Osteoblast (primary cell): ENCODE results near the gene ADM5. TPM values are rescaled to one million over a fixed set of nuclear protein-coding genes. Genes with fewer than 3 reads are reported as not detected.

Experiments used
- DNase-seq: peaks from one replicate; pipeline ENCODE4 v3.0.0; 2011; ENCODE audit warnings: low spot score, mixed read lengths; ENCODE audit not compliant: insufficient read length; ENCODE audit errors: missing footprints
- H2AFZ ChIP-seq: 2 replicates; pipeline ENCODE4 v1.6.0; 2011; ENCODE audit warnings: mild to moderate bottlenecking, low read length
- H3K27ac ChIP-seq: 2 replicates; pipeline ENCODE4 v1.5.1; 2011; ENCODE audit warnings: mild to moderate bottlenecking, low read depth, low read length, moderate library complexity
- H3K27me3 ChIP-seq: 2 replicates; pipeline ENCODE4 v1.6.0; 2012; ENCODE audit warnings: mild to moderate bottlenecking, control low read depth, inconsistent platforms, low read length, moderate library complexity; ENCODE audit not compliant: insufficient read depth
- H3K36me3 ChIP-seq: 2 replicates; pipeline ENCODE4 v1.5.1; 2011; ENCODE audit warnings: mild to moderate bottlenecking, low read length, control low read depth, moderate library complexity; ENCODE audit not compliant: insufficient read depth
- H3K4me1 ChIP-seq: 2 replicates; pipeline ENCODE4 v1.5.1; 2011; ENCODE audit warnings: mild to moderate bottlenecking, low read length, control low read depth, moderate library complexity; ENCODE audit not compliant: insufficient read depth
- H3K4me2 ChIP-seq: 2 replicates; pipeline ENCODE4 v1.6.0; 2011; ENCODE audit warnings: mild to moderate bottlenecking, low read length; ENCODE audit not compliant: insufficient read depth
- H3K4me3 ChIP-seq: fragments of 200-600 bp; sonication (generic); 3 replicates; pipeline ENCODE4 v1.5.1; 2012; ENCODE audit warnings: mild to moderate bottlenecking, low read length, inconsistent platforms; ENCODE audit not compliant: insufficient read depth
- H3K79me2 ChIP-seq: 2 replicates; pipeline ENCODE4 v1.6.0; 2012; ENCODE audit warnings: mild to moderate bottlenecking, low read length, control low read depth, inconsistent platforms; ENCODE audit not compliant: insufficient read depth
- H3K9me3 ChIP-seq: 2 replicates; pipeline ENCODE4 v1.5.1; 2011; ENCODE audit warnings: low read depth, low read length, control low read depth
- H4K20me1 ChIP-seq: 2 replicates; pipeline ENCODE4 v1.6.0; 2012; ENCODE audit warnings: mild to moderate bottlenecking, low read length, control low read depth; ENCODE audit not compliant: insufficient read depth
- total RNA-seq: library from RNA; depleted of rRNA; stranded (reverse); fragments of >200 nt; gene quantifications from 2 replicates; pipeline ENCODE4 v1.2.3, GENCODE V29; 2012
- TF ChIP-seq, protein P1 (sequence below): IDR thresholded peaks from 2 replicates; pipeline ENCODE4 v1.5.1; 2011; ENCODE audit warnings: mild to moderate bottlenecking, low read depth, low read length, moderate library complexity; ENCODE audit errors: extremely low read depth

The ADM5 gene
- total RNA-seq, 1 donor = under 0.01 TPM

DNA sequence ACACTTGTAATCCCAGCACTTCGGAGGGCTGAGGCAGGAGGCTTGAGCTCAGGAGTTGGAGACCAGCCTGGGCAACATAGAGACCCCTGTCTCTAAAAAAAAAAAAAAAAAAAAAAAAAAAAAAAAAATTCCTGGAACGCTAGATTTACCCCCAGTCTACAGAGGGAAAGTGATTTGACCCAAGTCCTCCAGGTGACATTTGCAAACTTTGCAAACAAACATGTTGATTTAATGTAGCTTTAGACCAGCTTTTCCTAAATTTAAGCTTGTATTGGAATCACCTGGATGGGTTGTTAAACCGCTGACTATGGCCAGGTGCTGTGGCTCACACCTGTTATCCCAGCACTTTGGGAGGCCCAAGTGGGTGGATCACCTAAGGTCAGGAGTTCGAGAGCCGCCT, 10.0 kb downstream of the ADM5 start:
- DNase-seq = peak; percentile 17
- H3K36me3 ChIP-seq = no peaks in the 10 kb centered on the region
- H3K4me2 ChIP-seq = no peak overlapping the region
- H3K79me2 ChIP-seq = no peaks in the 10 kb centered on the region
- H3K27ac ChIP-seq = no peak overlapping the region
- H3K4me1 ChIP-seq = no peaks in the 10 kb centered on the region
- H3K27me3 ChIP-seq = no peaks in the 10 kb centered on the region
- TF ChIP-seq, protein P1, sequence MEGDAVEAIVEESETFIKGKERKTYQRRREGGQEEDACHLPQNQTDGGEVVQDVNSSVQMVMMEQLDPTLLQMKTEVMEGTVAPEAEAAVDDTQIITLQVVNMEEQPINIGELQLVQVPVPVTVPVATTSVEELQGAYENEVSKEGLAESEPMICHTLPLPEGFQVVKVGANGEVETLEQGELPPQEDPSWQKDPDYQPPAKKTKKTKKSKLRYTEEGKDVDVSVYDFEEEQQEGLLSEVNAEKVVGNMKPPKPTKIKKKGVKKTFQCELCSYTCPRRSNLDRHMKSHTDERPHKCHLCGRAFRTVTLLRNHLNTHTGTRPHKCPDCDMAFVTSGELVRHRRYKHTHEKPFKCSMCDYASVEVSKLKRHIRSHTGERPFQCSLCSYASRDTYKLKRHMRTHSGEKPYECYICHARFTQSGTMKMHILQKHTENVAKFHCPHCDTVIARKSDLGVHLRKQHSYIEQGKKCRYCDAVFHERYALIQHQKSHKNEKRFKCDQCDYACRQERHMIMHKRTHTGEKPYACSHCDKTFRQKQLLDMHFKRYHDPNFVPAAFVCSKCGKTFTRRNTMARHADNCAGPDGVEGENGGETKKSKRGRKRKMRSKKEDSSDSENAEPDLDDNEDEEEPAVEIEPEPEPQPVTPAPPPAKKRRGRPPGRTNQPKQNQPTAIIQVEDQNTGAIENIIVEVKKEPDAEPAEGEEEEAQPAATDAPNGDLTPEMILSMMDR = no peak
- no peak overlapping the region for H3K4me3 ChIP-seq
- H2AFZ ChIP-seq = no peak overlapping the region
- H3K9me3 ChIP-seq = no peaks in the 10 kb centered on the region
- no peaks in the 10 kb centered on the region for H4K20me1 ChIP-seq

DNA sequence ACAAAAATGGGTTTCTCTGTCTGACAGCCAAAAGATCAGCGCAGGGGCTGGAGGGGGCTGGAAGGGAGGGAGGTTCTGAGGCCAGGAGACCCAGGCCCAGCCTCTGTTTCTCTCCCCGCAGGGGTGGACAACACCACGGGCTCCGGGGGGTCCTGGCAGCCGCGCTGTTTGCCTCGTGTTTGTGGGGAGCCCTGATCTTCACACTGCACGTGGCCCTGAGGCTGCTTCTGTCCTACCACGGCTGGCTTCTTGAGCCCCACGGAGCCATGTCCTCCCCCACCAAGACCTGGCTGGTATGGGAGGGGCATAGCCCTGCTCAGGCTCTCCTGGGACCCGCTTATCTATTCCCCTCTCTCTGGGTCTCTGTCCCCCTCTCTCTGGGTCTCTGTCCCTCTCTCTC, 11.2 kb downstream of the ADM5 start:
- TF ChIP-seq, protein P1 = no peak
- no peaks in the 10 kb centered on the region for H4K20me1 ChIP-seq

DNA sequence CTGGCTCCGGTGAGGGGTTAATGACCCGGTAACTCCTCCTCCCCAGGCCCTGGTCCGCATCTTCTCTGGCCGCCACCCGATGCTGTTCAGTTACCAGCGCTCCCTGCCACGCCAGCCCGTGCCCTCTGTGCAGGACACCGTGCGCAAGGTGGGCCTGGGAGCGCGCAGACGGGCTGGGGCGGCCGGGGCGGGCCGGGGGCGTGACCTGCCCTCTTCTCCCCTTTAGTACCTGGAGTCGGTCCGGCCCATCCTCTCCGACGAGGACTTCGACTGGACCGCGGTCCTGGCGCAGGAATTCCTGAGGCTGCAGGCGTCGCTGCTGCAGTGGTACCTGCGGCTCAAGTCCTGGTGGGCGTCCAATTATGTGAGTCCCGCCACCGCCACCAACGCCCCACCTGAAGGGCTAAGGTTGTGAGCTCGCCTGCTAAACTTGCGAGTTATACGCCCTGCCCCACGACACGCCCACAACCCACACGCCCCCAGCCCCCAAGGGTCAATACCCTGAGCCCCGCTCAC, 11.9 kb downstream of the ADM5 start:
- no peaks in the 10 kb centered on the region for H3K27me3 ChIP-seq
- TF ChIP-seq, protein P1 = no peak
- no peaks in the 10 kb centered on the region for H3K4me1 ChIP-seq
- H3K4me2 ChIP-seq = no peak overlapping the region
- H3K36me3 ChIP-seq = no peaks in the 10 kb centered on the region
- peak; percentile 47 for DNase-seq
- no peaks in the 10 kb centered on the region for H3K79me2 ChIP-seq
- H3K27ac ChIP-seq = no peak overlapping the region
- H3K4me3 ChIP-seq = no peak overlapping the region
- H4K20me1 ChIP-seq = no peaks in the 10 kb centered on the region
- H2AFZ ChIP-seq = no peak overlapping the region
- H3K9me3 ChIP-seq = no peaks in the 10 kb centered on the region

More for the DNA sequence above, 11.2 kb downstream of the ADM5 start:
- Histone ChIP-seq H2AFZ (no peak overlapping the region), H3K36me3 (no peaks in the 10 kb centered on the region), H3K4me2 (no peak overlapping the region), H3K4me3 (no peak overlapping the region), H3K4me1 (no peaks in the 10 kb centered on the region), H3K27me3 (no peaks in the 10 kb centered on the region), H3K27ac (no peak overlapping the region), H3K9me3 (no peaks in the 10 kb centered on the region), H3K79me2 (no peaks in the 10 kb centered on the region)
- DNase-seq = peak; percentile 60

DNA sequence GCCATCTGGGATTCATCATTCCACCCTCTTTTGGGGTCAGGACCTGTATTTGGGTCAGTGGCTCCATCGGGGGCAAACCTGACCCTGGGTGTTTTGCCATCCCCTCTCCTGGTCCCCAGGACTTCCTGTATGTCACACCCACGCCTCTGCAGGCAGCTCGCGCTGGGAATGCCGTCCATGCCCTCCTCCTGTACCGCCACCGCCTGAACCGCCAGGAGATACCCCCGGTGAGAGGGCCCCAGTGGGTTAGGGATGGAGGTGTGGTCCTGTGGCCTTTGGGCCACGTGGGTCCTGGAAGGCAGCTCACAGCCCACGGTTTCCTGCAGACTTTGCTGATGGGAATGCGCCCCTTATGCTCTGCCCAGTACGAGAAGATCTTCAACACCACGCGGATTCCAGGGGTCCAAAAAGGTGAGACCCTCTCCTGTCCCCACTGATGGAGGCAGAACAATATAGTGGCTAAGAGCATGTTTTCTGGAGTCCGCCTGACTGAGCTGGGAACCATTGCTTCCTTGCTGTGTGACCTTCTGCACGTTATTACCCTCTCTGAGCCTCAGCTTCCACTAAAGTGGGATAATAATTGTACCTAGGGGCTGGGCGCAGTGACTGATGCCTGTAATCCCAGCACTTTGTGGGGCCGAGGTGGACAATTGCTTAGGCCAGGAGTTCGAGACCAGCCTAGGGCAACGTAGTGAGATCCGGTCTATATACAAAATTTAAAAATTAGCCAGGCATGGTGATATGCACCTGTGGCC, 15.7 kb downstream of the ADM5 start:
- Histone ChIP-seq H3K27me3 (no peaks in the 10 kb centered on the region), H3K9me3 (no peaks in the 10 kb centered on the region), H3K79me2 (no peaks in the 10 kb centered on the region), H3K27ac (no peak overlapping the region), H4K20me1 (no peaks in the 10 kb centered on the region), H3K36me3 (no peaks in the 10 kb centered on the region), H2AFZ (no peak overlapping the region), H3K4me3 (no peak overlapping the region), H3K4me2 (no peak overlapping the region), H3K4me1 (no peaks in the 10 kb centered on the region)
- peak; percentile 35 for DNase-seq
- TF ChIP-seq, protein P1 = no peak
